ENCODE measurements around the gene ZMAT5.

The ZMAT5 gene

GRCh38 chr22:29739346-29739875 lies 27.4 kb downstream of the ZMAT5 start:
- no peak for TF ChIP-seq EZH2 (IDR thresholded peaks at IDR 0.05; ENCODE audit: borderline replicate concordance, low read length)
- Histone ChIP-seq H3K4me2 (ENCODE audit: low read length) (no peak overlapping the region), H3K27me3 (ENCODE audit: insufficient read depth, low read length) (no peaks in the 10 kb centered on the region)

DNA sequence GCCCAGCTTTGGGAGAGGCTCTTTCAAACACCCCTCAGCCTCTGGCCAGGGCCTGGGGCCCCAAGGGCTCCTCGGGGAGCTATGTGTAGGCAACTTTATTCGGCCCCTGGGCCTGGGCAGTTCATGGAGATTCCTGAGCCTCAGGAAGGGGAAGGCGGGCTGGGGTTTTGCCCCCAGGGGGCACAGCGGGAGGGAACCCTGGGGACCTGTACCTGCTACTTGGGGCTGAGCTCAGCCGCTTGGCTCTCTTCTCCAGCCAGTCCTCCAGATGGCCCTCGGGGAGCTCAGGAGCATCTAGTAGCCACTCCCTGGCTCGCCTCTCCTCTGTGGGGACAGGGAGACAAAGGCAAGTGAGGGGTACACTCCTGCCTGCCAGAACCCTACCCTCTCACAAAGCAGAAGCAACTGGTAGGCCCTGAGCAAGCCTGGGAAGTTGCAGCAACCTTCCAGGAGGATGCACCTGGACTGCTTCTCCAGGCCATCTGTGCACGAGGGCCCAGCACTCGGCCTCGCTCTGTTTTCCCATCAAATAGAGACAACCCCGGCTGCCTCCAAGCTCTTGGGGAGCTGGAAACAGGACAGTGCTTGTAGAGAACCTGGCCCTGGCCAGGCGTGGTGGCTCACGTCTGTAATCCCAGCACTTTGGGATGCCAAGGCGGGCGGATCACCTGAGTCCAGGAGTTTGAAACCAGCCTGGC lies 28.5 kb downstream of the ZMAT5 start:
- TF ChIP-seq, protein P1, sequence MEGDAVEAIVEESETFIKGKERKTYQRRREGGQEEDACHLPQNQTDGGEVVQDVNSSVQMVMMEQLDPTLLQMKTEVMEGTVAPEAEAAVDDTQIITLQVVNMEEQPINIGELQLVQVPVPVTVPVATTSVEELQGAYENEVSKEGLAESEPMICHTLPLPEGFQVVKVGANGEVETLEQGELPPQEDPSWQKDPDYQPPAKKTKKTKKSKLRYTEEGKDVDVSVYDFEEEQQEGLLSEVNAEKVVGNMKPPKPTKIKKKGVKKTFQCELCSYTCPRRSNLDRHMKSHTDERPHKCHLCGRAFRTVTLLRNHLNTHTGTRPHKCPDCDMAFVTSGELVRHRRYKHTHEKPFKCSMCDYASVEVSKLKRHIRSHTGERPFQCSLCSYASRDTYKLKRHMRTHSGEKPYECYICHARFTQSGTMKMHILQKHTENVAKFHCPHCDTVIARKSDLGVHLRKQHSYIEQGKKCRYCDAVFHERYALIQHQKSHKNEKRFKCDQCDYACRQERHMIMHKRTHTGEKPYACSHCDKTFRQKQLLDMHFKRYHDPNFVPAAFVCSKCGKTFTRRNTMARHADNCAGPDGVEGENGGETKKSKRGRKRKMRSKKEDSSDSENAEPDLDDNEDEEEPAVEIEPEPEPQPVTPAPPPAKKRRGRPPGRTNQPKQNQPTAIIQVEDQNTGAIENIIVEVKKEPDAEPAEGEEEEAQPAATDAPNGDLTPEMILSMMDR (IDR thresholded peaks at IDR 0.05; ENCODE audit: low read length) = no peak
- TF ChIP-seq EZH2 (IDR thresholded peaks at IDR 0.05; ENCODE audit: borderline replicate concordance, low read length) = no peak
- Histone ChIP-seq H3K36me3 (ENCODE audit: insufficient read depth, low read length) (0 out of 2 replicates have a peak, but pooled peaks cover 6% of the 10 kb centered on the region), H3K27me3 (ENCODE audit: insufficient read depth, low read length) (no peaks in the 10 kb centered on the region), H3K4me1 (ENCODE audit: insufficient read depth, low read length, severe bottlenecking) (no peaks in the 10 kb centered on the region), H3K27ac (ENCODE audit: low read depth, low read length, poor library complexity, severe bottlenecking) (no peak overlapping the region), H3K9me3 (ENCODE audit: low read length) (no peaks in the 10 kb centered on the region), H3K9ac (ENCODE audit: low read length) (no peak overlapping the region), H4K20me1 (ENCODE audit: insufficient read depth, low read length) (no peaks in the 10 kb centered on the region), H3F3A (ENCODE audit: insufficient read depth, low read length) (no peaks in the 10 kb centered on the region), H2AFZ (ENCODE audit: low read length) (no peak overlapping the region), H3K4me2 (ENCODE audit: low read length) (no peak overlapping the region), H3K9me2 (ENCODE audit: low read depth, low read length) (no peaks in the 10 kb centered on the region), H3K79me2 (ENCODE audit: insufficient read depth, low read length) (no peaks in the 10 kb centered on the region), H3K4me3 (ENCODE audit: low read depth, low read length, poor library complexity, severe bottlenecking) (no peak overlapping the region)

More at GRCh38 chr22:29739346-29739875, 27.4 kb downstream of the ZMAT5 start:
- H3F3A ChIP-seq (ENCODE audit: insufficient read depth, low read length) = no peaks in the 10 kb centered on the region
- 0 out of 2 replicates have a peak, but pooled peaks cover 6% of the 10 kb centered on the region for H3K36me3 ChIP-seq (ENCODE audit: insufficient read depth, low read length)
- H3K9me2 ChIP-seq (ENCODE audit: low read depth, low read length) = no peaks in the 10 kb centered on the region
- H3K9me3 ChIP-seq (ENCODE audit: low read length) = no peaks in the 10 kb centered on the region
- H3K9ac ChIP-seq (ENCODE audit: low read length) = no peak overlapping the region
- no peak overlapping the region for H3K27ac ChIP-seq (ENCODE audit: low read depth, low read length, poor library complexity, severe bottlenecking)
- no peak overlapping the region for H3K4me3 ChIP-seq (ENCODE audit: low read depth, low read length, poor library complexity, severe bottlenecking)
- H3K79me2 ChIP-seq (ENCODE audit: insufficient read depth, low read length) = no peaks in the 10 kb centered on the region
- H3K4me1 ChIP-seq (ENCODE audit: insufficient read depth, low read length, severe bottlenecking) = no peaks in the 10 kb centered on the region
- no peaks in the 10 kb centered on the region for H4K20me1 ChIP-seq (ENCODE audit: insufficient read depth, low read length)
- H2AFZ ChIP-seq (ENCODE audit: low read length) = no peak overlapping the region

DNA sequence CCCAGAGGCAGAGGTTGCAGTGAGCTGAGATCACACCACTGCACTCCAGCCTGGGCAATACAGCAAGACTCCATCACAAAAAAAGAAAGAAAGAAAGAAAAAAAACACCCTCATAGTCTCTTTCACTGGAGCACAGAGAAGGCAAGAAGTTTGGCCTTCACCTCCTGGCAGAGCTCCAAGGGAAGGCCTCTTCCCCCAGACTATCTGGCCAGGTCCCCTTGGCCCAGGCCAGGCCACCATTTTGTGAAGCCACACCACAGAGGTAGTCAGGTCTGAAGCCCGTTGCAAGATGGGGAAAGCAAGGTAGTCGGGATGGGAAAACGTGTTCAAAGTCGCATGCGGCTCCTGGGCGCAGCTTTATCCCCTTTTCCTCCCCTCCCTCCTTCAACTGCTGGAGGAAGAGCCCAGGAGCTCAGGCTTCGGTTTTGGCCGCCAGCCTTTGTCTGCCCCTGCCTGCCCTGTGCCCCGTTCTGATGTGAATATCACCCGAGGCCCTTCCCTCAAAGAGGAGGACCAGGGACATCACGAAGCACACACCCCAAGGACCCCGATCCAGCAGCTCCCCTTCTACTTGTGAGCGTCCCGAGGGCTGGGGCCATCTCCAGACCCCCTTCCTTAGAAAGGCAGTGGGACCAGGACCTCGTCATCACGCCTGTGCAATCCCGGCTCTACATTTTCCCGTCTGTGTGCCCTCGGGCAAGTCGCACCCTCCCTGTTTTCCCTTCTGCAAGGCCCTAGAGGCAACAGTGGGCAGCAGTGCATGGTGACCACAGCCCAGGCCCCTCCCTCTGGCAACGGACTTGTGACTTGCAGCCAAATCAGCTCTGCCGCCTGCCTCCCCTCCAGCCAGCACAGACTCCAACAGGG lies 29.3 kb downstream of the ZMAT5 start:
- Histone ChIP-seq H3K27me3 (ENCODE audit: insufficient read depth, low read length) (no peaks in the 10 kb centered on the region), H3K79me2 (ENCODE audit: insufficient read depth, low read length) (no peaks in the 10 kb centered on the region), H2AFZ (ENCODE audit: low read length) (no peak overlapping the region), H3K4me2 (ENCODE audit: low read length) (no peak overlapping the region), H4K20me1 (ENCODE audit: insufficient read depth, low read length) (no peaks in the 10 kb centered on the region), H3K4me1 (ENCODE audit: insufficient read depth, low read length, severe bottlenecking) (no peaks in the 10 kb centered on the region), H3K27ac (ENCODE audit: low read depth, low read length, poor library complexity, severe bottlenecking) (no peak overlapping the region), H3K4me3 (ENCODE audit: low read depth, low read length, poor library complexity, severe bottlenecking) (no peak overlapping the region), H3K36me3 (ENCODE audit: insufficient read depth, low read length) (0 out of 2 replicates have a peak, but pooled peaks cover 6% of the 10 kb centered on the region), H3K9me2 (ENCODE audit: low read depth, low read length) (no peaks in the 10 kb centered on the region), H3K9me3 (ENCODE audit: low read length) (no peaks in the 10 kb centered on the region), H3F3A (ENCODE audit: insufficient read depth, low read length) (no peaks in the 10 kb centered on the region), H3K9ac (ENCODE audit: low read length) (no peak overlapping the region)
- TF ChIP-seq EZH2 (IDR thresholded peaks at IDR 0.05; ENCODE audit: borderline replicate concordance, low read length) = no peak
- TF ChIP-seq, protein P1 (IDR thresholded peaks at IDR 0.05; ENCODE audit: low read length) = no peak

Data from OCI-LY1 (cell line).